GM21529 (cell line): Measurements from ENCODE around the gene PCNA.

Experiments used
- ATAC-seq: cut with Tn5 transposase; IDR thresholded peaks from one replicate; pipeline ENCODE4 v1.9.1; 2021; ENCODE audit not compliant: unreplicated experiment

The PCNA gene

GRCh38 chr20:5119435-5120184 lies at the start of gene PCNA:
PCNA (minus strand) TSS chr20:5119958; CDS start chr20:5119798, 160 bp downstream.
- ATAC-seq = peak; percentile 93

GRCh38 chr20:5168651-5169396 lies 49.1 kb upstream of the PCNA start:
- ATAC-seq = no peak

GRCh38 chr20:5164645-5165625 lies 45.2 kb upstream of the PCNA start:
- no peak for ATAC-seq

- no peak for ATAC-seq
Measured at GRCh38 chr20:5161536-5162164, 41.9 kb upstream of the PCNA start.

GRCh38 chr20:5160882-5161281 lies 41.1 kb upstream of the PCNA start:
- no peak for ATAC-seq

GRCh38 chr20:5159928-5160327 lies 40.2 kb upstream of the PCNA start:
- no peak for ATAC-seq

GRCh38 chr20:5156675-5157448 lies 37.1 kb upstream of the PCNA start:
- ATAC-seq = no peak

GRCh38 chr20:5155404-5155803 lies 35.6 kb upstream of the PCNA start:
- no peak for ATAC-seq

GRCh38 chr20:5154543-5154925 lies 34.8 kb upstream of the PCNA start:
- no peak for ATAC-seq

GRCh38 chr20:5153612-5154542 lies 34.1 kb upstream of the PCNA start:
- ATAC-seq = no peak

GRCh38 chr20:5153152-5153467 lies 33.4 kb upstream of the PCNA start:
- ATAC-seq = no peak

GRCh38 chr20:5150226-5151076 lies 30.7 kb upstream of the PCNA start:
- ATAC-seq = no peak

- no peak for ATAC-seq
Measured at GRCh38 chr20:5149892-5150225, 30.1 kb upstream of the PCNA start.

- ATAC-seq = no peak
Measured at GRCh38 chr20:5148581-5148980, 28.8 kb upstream of the PCNA start.

GRCh38 chr20:5146871-5147592 lies 27.3 kb upstream of the PCNA start:
- ATAC-seq = no peak

GRCh38 chr20:5146099-5146668 lies 26.4 kb upstream of the PCNA start:
- ATAC-seq = no peak

- ATAC-seq = no peak
Measured at GRCh38 chr20:5145365-5146098, 25.8 kb upstream of the PCNA start.
